CMK (cell line): Measurements from ENCODE around the gene MX1.
"Not testable (repeated sequence)": the region's sequence is repeated elsewhere in the genome, so short reads cannot be mapped to it uniquely, and the experiment has no call there.

Experiments
- DNase-seq: peaks from one replicate; pipeline ENCODE4 v3.0.0-alpha.2; 2010; ENCODE audit warnings: low read depth

Gene MX1

GRCh38 chr21:41407541-41408460 is 18.2 kb upstream of the MX1 start:
- DNase-seq, result no peak

DNA sequence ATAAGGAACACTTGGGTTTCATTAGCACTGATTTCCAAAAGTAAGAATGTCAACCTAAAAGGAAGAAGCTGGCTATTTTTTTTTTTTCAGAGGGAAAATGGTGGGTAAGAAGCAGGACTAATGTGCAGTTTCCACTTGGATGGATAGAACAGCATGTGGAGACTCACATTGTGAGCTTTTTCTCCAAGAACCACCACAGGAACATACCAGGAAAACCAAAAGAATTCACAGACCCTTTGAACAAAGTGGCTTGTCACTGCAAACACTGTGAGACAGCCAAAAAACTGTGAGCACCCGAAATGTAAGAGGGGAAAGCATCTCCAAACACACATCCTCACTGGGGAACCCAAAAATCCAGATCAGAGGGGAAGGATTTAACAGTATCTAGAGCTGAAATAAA is 15.7 kb upstream of the MX1 start:
- DNase-seq, result no peak

GRCh38 chr21:41410767-41411448 is 15.1 kb upstream of the MX1 start:
- no peak for DNase-seq

- DNase-seq, result no peak
Observed at GRCh38 chr21:41411449-41412089, 14.5 kb upstream of the MX1 start.

DNA sequence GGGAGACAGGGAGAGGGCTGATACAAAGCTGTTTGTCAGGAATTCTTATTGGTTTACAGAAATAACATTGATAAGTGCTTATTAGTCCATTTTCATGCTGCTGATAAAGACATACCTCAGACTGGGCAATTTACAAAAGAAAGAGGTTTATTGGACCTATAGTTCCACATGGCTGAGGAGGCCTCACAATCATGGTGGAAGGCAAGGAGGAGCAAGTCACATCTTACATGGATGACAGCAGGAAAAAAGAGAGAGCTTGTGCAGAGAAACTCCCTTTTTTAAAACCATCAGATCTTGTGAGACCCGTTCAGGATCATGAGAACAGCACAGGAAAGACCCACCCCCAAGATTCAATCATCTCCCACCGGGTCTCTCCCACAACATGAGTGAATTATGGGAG is 8.5 kb upstream of the MX1 start:
- DNase-seq, result not testable (repeated sequence)

- DNase-seq, result no peak
Observed at GRCh38 chr21:41418393-41418792, 7.6 kb upstream of the MX1 start.

GRCh38 chr21:41418956-41419680 is 6.9 kb upstream of the MX1 start:
- DNase-seq, result no peak

- no peak for DNase-seq
Observed at GRCh38 chr21:41419921-41420862, 5.8 kb upstream of the MX1 start.

GRCh38 chr21:41420998-41421397 is 5.0 kb upstream of the MX1 start:
- not testable (repeated sequence) for DNase-seq

- DNase-seq, result no peak
Observed at GRCh38 chr21:41422546-41423304, 3.3 kb upstream of the MX1 start.

GRCh38 chr21:41423305-41423636 is 2.8 kb upstream of the MX1 start:
- DNase-seq, result not testable (repeated sequence)

- DNase-seq, result no peak
Observed at GRCh38 chr21:41425588-41425953, 468 bp upstream of the MX1 start.

DNA sequence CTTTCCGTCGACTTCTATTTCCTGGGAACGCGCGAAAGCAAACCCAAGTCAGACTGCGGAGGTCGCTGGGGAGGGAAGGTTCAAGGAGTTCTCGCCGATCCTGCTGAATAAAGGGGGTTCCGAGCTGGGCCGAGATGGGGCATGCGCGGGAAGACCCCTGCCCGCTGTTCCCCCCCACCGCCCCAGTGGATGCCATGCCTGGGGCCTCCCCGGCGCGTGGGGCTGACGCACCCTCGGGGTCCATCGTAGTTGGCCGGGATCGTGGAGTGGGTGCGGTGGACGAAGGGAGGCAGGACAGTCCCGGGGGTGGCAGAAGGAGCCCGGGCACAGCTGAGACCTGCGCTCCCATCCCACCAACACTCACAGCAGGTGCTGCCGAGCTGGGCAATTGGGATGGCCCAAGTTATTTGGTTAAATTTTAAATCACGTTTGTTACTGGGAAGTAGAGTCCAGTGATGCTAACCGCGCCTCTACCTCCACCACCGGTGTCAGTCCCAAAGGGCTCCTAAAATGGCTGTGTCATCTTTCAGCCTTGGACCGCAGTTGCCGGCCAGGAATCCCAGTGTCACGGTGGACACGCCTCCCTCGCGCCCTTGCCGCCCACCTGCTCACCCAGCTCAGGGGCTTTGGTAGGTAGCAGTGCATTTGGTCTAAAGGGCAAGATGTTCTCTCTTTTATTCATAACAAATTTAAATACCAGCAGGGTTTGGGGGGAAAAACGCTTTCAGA is 801 bp downstream of the MX1 start:
- no peak for DNase-seq

GRCh38 chr21:41427556-41427955 is 1.5 kb downstream of the MX1 start:
- DNase-seq, result no peak

DNA sequence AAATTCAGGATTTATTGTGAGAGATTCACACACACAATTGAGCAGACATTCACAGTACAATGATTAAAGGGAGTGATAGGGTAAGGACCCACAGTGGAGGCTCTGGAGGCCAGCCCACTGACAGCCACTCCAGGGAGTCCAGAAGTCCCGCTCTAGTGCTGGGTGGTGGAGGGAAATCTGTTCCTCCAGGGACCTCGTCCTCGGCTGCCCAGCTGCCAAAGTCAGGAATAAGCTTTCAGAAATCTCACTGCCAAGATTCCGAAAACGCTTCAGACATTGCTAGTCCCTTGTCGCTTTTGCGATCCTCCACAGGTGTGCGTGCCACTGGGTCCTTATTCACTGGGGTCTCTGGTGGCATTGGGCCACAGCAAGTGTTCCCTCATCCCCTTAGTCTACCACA is 2.3 kb downstream of the MX1 start:
- DNase-seq, result no peak

- no peak for DNase-seq
Observed at GRCh38 chr21:41428847-41429246, 2.8 kb downstream of the MX1 start.

- DNase-seq, result no peak
Observed at GRCh38 chr21:41429305-41429704, 3.3 kb downstream of the MX1 start.

DNA sequence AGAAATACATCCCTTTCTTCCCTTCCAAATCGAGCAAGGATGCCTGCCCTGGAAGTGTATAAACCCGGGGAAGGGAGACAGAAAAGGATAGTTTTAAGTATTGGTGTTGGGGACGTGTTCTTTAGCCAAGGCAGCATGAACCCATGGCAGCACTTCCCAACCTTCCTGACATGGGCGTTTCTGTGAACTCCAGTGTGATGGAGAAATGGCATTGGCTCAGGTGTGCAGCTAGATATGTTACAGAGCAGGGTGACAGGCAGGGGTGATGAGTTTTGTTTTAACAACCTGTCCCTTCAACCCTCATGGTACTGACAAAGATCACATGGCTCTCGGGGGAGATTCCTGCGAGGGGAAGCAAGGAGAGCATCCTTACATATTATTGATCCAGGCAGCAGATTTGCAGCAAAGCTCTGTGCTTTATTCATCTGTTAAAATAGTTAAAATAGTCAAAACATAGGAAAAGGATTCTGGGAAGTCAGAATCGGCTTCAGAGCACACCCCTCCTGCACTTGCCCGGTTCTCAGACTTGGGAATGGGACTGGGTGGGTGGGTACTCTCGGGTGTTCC is 4.0 kb downstream of the MX1 start:
- DNase-seq, result no peak

- DNase-seq, result no peak
Observed at GRCh38 chr21:41431788-41432548, 5.9 kb downstream of the MX1 start.
